Karpas-422 (cell line): ENCODE data around the gene PRKAG2. TPM values are rescaled to one million over a fixed set of nuclear protein-coding genes. Genes with fewer than 3 reads are reported as not detected.
"Not testable (repeated sequence)": the region's sequence is repeated elsewhere in the genome, so short reads cannot be mapped to it uniquely, and the experiment has no call there.

ENCODE experiments used
- DNase-seq: peaks from one replicate; pipeline ENCODE4 v3.0.0-alpha.2; 2015
- H2AFZ ChIP-seq: fragments of 200-600 bp; sonication (generic); 2 replicates; pipeline ENCODE4 v1.6.1; 2014; ENCODE audit warnings: antibody characterized with exemption, low read length, mixed read lengths
- H3K27ac ChIP-seq: fragments of 200-600 bp; sonication (generic); 2 replicates; pipeline ENCODE4 v1.5.1; 2014; ENCODE audit warnings: mild to moderate bottlenecking, low read length, moderate library complexity
- H3K27me3 ChIP-seq: fragments of 200-600 bp; sonication (generic); 2 replicates; pipeline ENCODE4 v1.6.1; 2014; ENCODE audit warnings: low read length, mixed read lengths
- H3K36me3 ChIP-seq: fragments of 200-600 bp; sonication (generic); 2 replicates; pipeline ENCODE4 v1.6.1; 2014; ENCODE audit warnings: low read length, mixed read lengths; ENCODE audit not compliant: insufficient read depth
- H3K4me1 ChIP-seq: fragments of 200-600 bp; sonication (generic); 2 replicates; pipeline ENCODE4 v1.6.1; 2014; ENCODE audit warnings: mild to moderate bottlenecking, low read length, mixed read lengths
- H3K4me2 ChIP-seq: fragments of 200-600 bp; sonication (generic); 2 replicates; pipeline ENCODE4 v1.6.1; 2014; ENCODE audit warnings: low read length, low read depth, mild to moderate bottlenecking; ENCODE audit not compliant: poor library complexity, severe bottlenecking
- H3K4me3 ChIP-seq: fragments of 200-600 bp; sonication (generic); 2 replicates; pipeline ENCODE4 v1.5.1; 2014; ENCODE audit warnings: mild to moderate bottlenecking, antibody characterized with exemption, low read length, mixed read lengths
- H3K79me2 ChIP-seq: fragments of 200-600 bp; sonication (generic); 2 replicates; pipeline ENCODE4 v1.6.1; 2014; ENCODE audit warnings: mild to moderate bottlenecking, low read length, mixed read lengths
- H3K9ac ChIP-seq: fragments of 200-600 bp; sonication (generic); 2 replicates; pipeline ENCODE4 v1.6.0; 2014; ENCODE audit warnings: low read length
- H3K9me2 ChIP-seq: fragments of 200-600 bp; sonication (generic), shearing (Covaris generic); replicated peaks from 2 replicates; pipeline ENCODE4 v1.6.0; 2014; ENCODE audit warnings: mild to moderate bottlenecking, low read length, moderate library complexity; ENCODE audit not compliant: insufficient read depth
- H3K9me3 ChIP-seq: fragments of 300-700, 200-600 bp; sonication (generic); 2 replicates; pipeline ENCODE4 v1.6.1; 2014; ENCODE audit warnings: low read length, mixed read lengths
- H4K20me1 ChIP-seq: fragments of 200-600 bp; sonication (generic); 2 replicates; pipeline ENCODE4 v1.6.1; 2014; ENCODE audit warnings: mild to moderate bottlenecking, antibody characterized with exemption, low read length, low read depth; ENCODE audit not compliant: insufficient read depth
- total RNA-seq: library from RNA; depleted of rRNA; stranded (reverse); fragments of >200 nt; shearing (Covaris generic); gene quantifications from 2 replicates; pipeline ENCODE4 v1.2.3, GENCODE V29; 2014; ENCODE audit warnings: low replicate concordance

The PRKAG2 gene
- total RNA-seq, 1 experiment from 2014 or later: 6.3 TPM

- Histone ChIP-seq H3K27me3 (no peaks in the 10 kb centered on the region), H3K4me3 (no peak overlapping the region), H2AFZ (no peak overlapping the region), H3K4me2 (no peak overlapping the region), H4K20me1 (no peaks in the 10 kb centered on the region), H3K27ac (peak overlapping the region; percentile 55; the same call in 1 of the 2 replicates), H3K36me3 (no peaks in the 10 kb centered on the region), H3K79me2 (no peaks in the 10 kb centered on the region), H3K9me3 (no peaks in the 10 kb centered on the region), H3K4me1 (peaks cover 16% of the 10 kb centered on the region), H3K9ac (no peak overlapping the region), H3K9me2 (no peaks in the 10 kb centered on the region)
- DNase-seq: no peak
Observed at GRCh38 chr7:151752816-151753595, 123.9 kb downstream of the PRKAG2 start.

DNA sequence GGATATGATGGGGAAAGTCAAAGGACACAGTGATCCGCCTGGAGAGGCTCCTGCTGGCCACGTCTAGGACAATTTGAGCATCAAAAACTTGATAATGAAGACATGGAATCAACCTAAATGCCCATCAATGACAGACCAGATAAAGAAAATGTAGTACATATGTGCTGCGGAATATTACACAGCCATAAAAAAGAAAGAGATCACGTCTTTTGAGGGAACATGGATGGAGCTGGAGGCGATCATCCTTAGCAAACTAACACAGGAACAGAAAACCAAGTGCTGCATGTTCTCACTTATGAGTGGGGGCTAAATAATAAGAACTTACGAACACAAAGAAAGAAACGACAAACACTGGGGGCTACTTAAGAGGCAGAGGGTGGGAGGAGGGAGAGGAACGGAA, 124.9 kb downstream of the PRKAG2 start:
- Histone ChIP-seq H2AFZ (no peak overlapping the region), H3K4me3 (no peak overlapping the region), H4K20me1 (no peaks in the 10 kb centered on the region), H3K79me2 (no peaks in the 10 kb centered on the region), H3K4me1 (peaks cover 16% of the 10 kb centered on the region), H3K9ac (no peak overlapping the region), H3K9me3 (no peaks in the 10 kb centered on the region), H3K4me2 (no peak overlapping the region), H3K27ac (no peak overlapping the region), H3K27me3 (no peaks in the 10 kb centered on the region), H3K36me3 (no peaks in the 10 kb centered on the region), H3K9me2 (no peaks in the 10 kb centered on the region)
- DNase-seq: no peak

DNA sequence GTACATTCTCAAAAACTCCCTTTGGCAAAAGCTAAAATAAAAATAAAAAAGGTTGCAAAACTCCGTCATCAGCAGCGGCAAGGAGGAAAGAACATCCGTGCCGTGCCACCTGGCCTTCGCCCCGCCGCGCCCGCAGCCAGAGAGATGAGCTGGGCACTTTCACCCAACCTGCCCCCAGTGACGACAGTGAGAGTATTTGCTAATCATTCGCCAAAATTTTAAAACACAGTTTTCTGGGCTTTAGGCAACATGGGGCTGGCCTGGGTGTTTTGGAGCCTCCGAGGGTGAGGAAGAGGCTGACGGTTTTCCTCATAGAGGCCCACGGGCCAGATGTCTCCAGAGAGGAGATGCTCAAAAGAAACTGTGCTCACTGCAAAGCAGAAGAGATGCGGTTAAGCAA, 128.2 kb downstream of the PRKAG2 start:
- H3K79me2 ChIP-seq: no peaks in the 10 kb centered on the region
- DNase-seq: no peak
- H3K36me3 ChIP-seq: no peaks in the 10 kb centered on the region
- no peak overlapping the region for H3K4me2 ChIP-seq
- no peak overlapping the region for H3K27ac ChIP-seq
- H3K27me3 ChIP-seq: no peaks in the 10 kb centered on the region
- no peaks in the 10 kb centered on the region for H3K9me2 ChIP-seq
- no peak overlapping the region for H3K9ac ChIP-seq
- peaks cover 18% of the 10 kb centered on the region for H3K4me1 ChIP-seq
- H2AFZ ChIP-seq: no peak overlapping the region
- H3K9me3 ChIP-seq: no peaks in the 10 kb centered on the region
- no peaks in the 10 kb centered on the region for H4K20me1 ChIP-seq
- H3K4me3 ChIP-seq: no peak overlapping the region

DNA sequence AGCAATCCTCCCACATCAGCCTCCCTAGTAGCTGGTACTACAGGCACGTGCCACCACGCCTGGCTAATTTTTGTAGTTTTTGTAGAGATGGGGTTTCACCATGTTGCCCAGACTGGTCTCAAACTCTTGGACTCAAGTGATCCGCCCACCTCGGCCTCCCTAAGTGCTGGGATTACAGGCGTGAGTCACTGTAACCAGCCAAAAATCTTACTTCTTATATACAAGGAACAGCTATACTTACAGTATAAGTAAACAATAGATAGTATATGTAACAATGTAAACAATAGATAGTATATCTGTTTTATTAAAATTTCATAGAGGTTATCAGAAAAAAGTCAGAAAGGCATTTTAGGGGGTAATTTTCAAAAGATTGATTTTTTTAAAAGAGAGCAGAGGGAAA, 128.9 kb downstream of the PRKAG2 start:
- not testable (repeated sequence) for H3K4me3 ChIP-seq, DNase-seq, H3K27me3 ChIP-seq, H3K4me2 ChIP-seq, H2AFZ ChIP-seq, H3K9me2 ChIP-seq, H3K27ac ChIP-seq, H3K9ac ChIP-seq, H3K9me3 ChIP-seq, H4K20me1 ChIP-seq, H3K36me3 ChIP-seq, H3K79me2 ChIP-seq
- H3K4me1 ChIP-seq: peaks cover 14% of the 10 kb centered on the region

DNA sequence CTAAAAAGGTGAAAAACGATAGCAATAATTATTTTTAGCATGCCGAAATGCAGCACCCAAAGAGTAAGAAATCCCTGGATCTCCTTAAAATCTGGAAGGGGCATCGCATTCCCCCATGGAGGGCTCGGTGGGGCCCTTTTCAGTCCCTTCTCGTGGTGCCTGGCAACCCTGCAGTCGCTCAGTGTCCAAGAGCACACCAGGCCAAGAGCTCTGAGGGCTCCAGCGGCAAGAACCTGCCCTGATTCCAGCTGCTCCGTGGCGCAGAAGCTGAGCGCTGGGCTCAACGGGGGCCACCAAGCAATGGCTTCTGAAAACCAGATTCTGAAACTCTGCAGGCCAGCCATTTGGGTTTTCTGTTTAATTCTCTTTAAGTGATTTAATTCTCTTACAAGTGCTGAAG, 131.2 kb downstream of the PRKAG2 start:
- H3K4me1 ChIP-seq: peaks cover 14% of the 10 kb centered on the region
- H3K4me3 ChIP-seq: no peak overlapping the region
- no peak overlapping the region for H3K9ac ChIP-seq
- H3K79me2 ChIP-seq: no peaks in the 10 kb centered on the region
- H3K27me3 ChIP-seq: no peaks in the 10 kb centered on the region
- H3K9me2 ChIP-seq: no peaks in the 10 kb centered on the region
- H3K36me3 ChIP-seq: no peaks in the 10 kb centered on the region
- H3K27ac ChIP-seq: no peak overlapping the region
- no peak overlapping the region for H2AFZ ChIP-seq
- no peak for DNase-seq
- H3K9me3 ChIP-seq: no peaks in the 10 kb centered on the region
- no peak overlapping the region for H3K4me2 ChIP-seq
- H4K20me1 ChIP-seq: no peaks in the 10 kb centered on the region

GRCh38 chr7:151744656-151745638, 132.0 kb downstream of the PRKAG2 start:
- Histone ChIP-seq H3K9ac (no peak overlapping the region), H3K4me2 (no peak overlapping the region), H3K27ac (no peak overlapping the region), H3K9me2 (no peaks in the 10 kb centered on the region), H3K4me1 (peaks cover 20% of the 10 kb centered on the region), H3K4me3 (no peak overlapping the region), H3K9me3 (no peaks in the 10 kb centered on the region), H3K27me3 (no peaks in the 10 kb centered on the region), H2AFZ (no peak overlapping the region), H4K20me1 (no peaks in the 10 kb centered on the region), H3K36me3 (no peaks in the 10 kb centered on the region), H3K79me2 (no peaks in the 10 kb centered on the region)
- peak; percentile 54 for DNase-seq

GRCh38 chr7:151744051-151744580, 132.8 kb downstream of the PRKAG2 start:
- Histone ChIP-seq H3K9me3 (no peaks in the 10 kb centered on the region), H3K9ac (no peak overlapping the region), H3K36me3 (no peaks in the 10 kb centered on the region), H2AFZ (no peak overlapping the region), H3K4me1 (peaks cover 21% of the 10 kb centered on the region), H3K27ac (no peak overlapping the region), H3K4me3 (no peak overlapping the region), H3K27me3 (no peaks in the 10 kb centered on the region), H3K4me2 (no peak overlapping the region), H3K9me2 (no peaks in the 10 kb centered on the region), H3K79me2 (no peaks in the 10 kb centered on the region), H4K20me1 (no peaks in the 10 kb centered on the region)
- no peak for DNase-seq

GRCh38 chr7:151743481-151743983, 133.4 kb downstream of the PRKAG2 start:
- no peak overlapping the region for H2AFZ ChIP-seq
- H3K79me2 ChIP-seq: no peaks in the 10 kb centered on the region
- H3K4me2 ChIP-seq: no peak overlapping the region
- peaks cover 21% of the 10 kb centered on the region for H3K4me1 ChIP-seq
- no peaks in the 10 kb centered on the region for H3K27me3 ChIP-seq
- no peak overlapping the region for H3K27ac ChIP-seq
- no peaks in the 10 kb centered on the region for H3K9me3 ChIP-seq
- no peak overlapping the region for H3K4me3 ChIP-seq
- H4K20me1 ChIP-seq: no peaks in the 10 kb centered on the region
- DNase-seq: no peak
- no peaks in the 10 kb centered on the region for H3K36me3 ChIP-seq
- H3K9ac ChIP-seq: no peak overlapping the region
- no peaks in the 10 kb centered on the region for H3K9me2 ChIP-seq
